ENCODE measurements around the gene ZNF609. TPM values are rescaled to one million over a fixed set of nuclear protein-coding genes. Genes with fewer than 3 reads are reported as not detected.

Gene ZNF609
- 14.9 TPM for polyA plus RNA-seq (ENCODE audit: insufficient read length)

GRCh38 chr15:64460206-64460723 lies at the start of gene ZNF609:
ZNF609 (plus strand) TSS chr15:64460578; CDS start chr15:64499420, 38,842 bp downstream.
- DNase-seq (ENCODE audit: low read depth), result peak; percentile 75

- DNase-seq (ENCODE audit: low read depth), result no peak
Observed at GRCh38 chr15:64412216-64412615, 48.2 kb upstream of the ZNF609 start.

- DNase-seq (ENCODE audit: low read depth), result no peak
Observed at GRCh38 chr15:64422697-64423096, 37.7 kb upstream of the ZNF609 start.

GRCh38 chr15:64423970-64424369 lies 36.4 kb upstream of the ZNF609 start:
- DNase-seq (ENCODE audit: low read depth), result no peak

- DNase-seq (ENCODE audit: low read depth), result peak; percentile 25
Observed at GRCh38 chr15:64425221-64425620, 35.2 kb upstream of the ZNF609 start.

- no peak for DNase-seq (ENCODE audit: low read depth)
Observed at GRCh38 chr15:64426845-64427465, 33.4 kb upstream of the ZNF609 start.

- no peak for DNase-seq (ENCODE audit: low read depth)
Observed at GRCh38 chr15:64429448-64429847, 30.9 kb upstream of the ZNF609 start.

- peak; percentile 61 for DNase-seq (ENCODE audit: low read depth)
Observed at GRCh38 chr15:64430000-64430735, 30.2 kb upstream of the ZNF609 start.

GRCh38 chr15:64437982-64438381 lies 22.4 kb upstream of the ZNF609 start:
- DNase-seq (ENCODE audit: low read depth), result no peak

GRCh38 chr15:64438653-64439447 lies 21.5 kb upstream of the ZNF609 start:
- no peak for DNase-seq (ENCODE audit: low read depth)

GRCh38 chr15:64441852-64442251 lies 18.5 kb upstream of the ZNF609 start:
- no peak for DNase-seq (ENCODE audit: low read depth)

- no peak for DNase-seq (ENCODE audit: low read depth)
Observed at GRCh38 chr15:64443016-64443415, 17.4 kb upstream of the ZNF609 start.

GRCh38 chr15:64443747-64444621 lies 16.4 kb upstream of the ZNF609 start:
- DNase-seq (ENCODE audit: low read depth), result no peak

- DNase-seq (ENCODE audit: low read depth), result no peak
Observed at GRCh38 chr15:64444836-64445235, 15.5 kb upstream of the ZNF609 start.

GRCh38 chr15:64447536-64448315 lies 12.7 kb upstream of the ZNF609 start:
- no peak for DNase-seq (ENCODE audit: low read depth)

- DNase-seq (ENCODE audit: low read depth), result no peak
Observed at GRCh38 chr15:64452988-64453688, 7.2 kb upstream of the ZNF609 start.

- no peak for DNase-seq (ENCODE audit: low read depth)
Observed at GRCh38 chr15:64453689-64454037, 6.7 kb upstream of the ZNF609 start.

GRCh38 chr15:64454282-64454681 lies 6.1 kb upstream of the ZNF609 start:
- no peak for DNase-seq (ENCODE audit: low read depth)

GRCh38 chr15:64455961-64456371 lies 4.4 kb upstream of the ZNF609 start:
- no peak for DNase-seq (ENCODE audit: low read depth)

GRCh38 chr15:64456634-64457108 lies 3.7 kb upstream of the ZNF609 start:
- DNase-seq (ENCODE audit: low read depth), result no peak
